HG03175 (cell line): Measurements from ENCODE around the gene COLEC11.
"Not testable (repeated sequence)": the region's sequence is repeated elsewhere in the genome, so short reads cannot be mapped to it uniquely, and the experiment has no call there.

Source experiments
- ATAC-seq: cut with Tn5 transposase; IDR thresholded peaks from one replicate; pipeline ENCODE4 v1.9.1; 2021; ENCODE audit warnings: mild to moderate bottlenecking, moderate library complexity; ENCODE audit not compliant: unreplicated experiment

COLEC11 gene

GRCh38 chr2:3594493-3595281, at the start of gene COLEC11:
COLEC11 (plus strand) TSS chr2:3595112; CDS start chr2:3604341, 9,229 bp downstream.
- ATAC-seq = no peak

GRCh38 chr2:3545788-3546478, 49.0 kb upstream of the COLEC11 start:
- ATAC-seq = no peak

GRCh38 chr2:3547915-3548314, 47.0 kb upstream of the COLEC11 start:
- no peak for ATAC-seq

GRCh38 chr2:3553946-3554345, 41.0 kb upstream of the COLEC11 start:
- ATAC-seq = no peak

GRCh38 chr2:3557639-3558204, 37.2 kb upstream of the COLEC11 start:
- peak; percentile 30 for ATAC-seq

- ATAC-seq = peak; percentile 94
Observed at GRCh38 chr2:3558205-3559014, 36.5 kb upstream of the COLEC11 start, which contains the start of gene RNASEH1. RNASEH1 (minus strand) TSS chr2:3558333; CDS start chr2:3558260, 73 bp downstream.

- ATAC-seq = peak; percentile 47
Observed at GRCh38 chr2:3563521-3563976, 31.4 kb upstream of the COLEC11 start.

GRCh38 chr2:3565117-3565516, 29.8 kb upstream of the COLEC11 start:
- ATAC-seq = no peak

- ATAC-seq = no peak
Observed at GRCh38 chr2:3566806-3567205, 28.1 kb upstream of the COLEC11 start.

- ATAC-seq = not testable (repeated sequence)
Observed at GRCh38 chr2:3569656-3570055, 25.3 kb upstream of the COLEC11 start.

- no peak for ATAC-seq
Observed at GRCh38 chr2:3571284-3571683, 23.6 kb upstream of the COLEC11 start.

- no peak for ATAC-seq
Observed at GRCh38 chr2:3572620-3573019, 22.3 kb upstream of the COLEC11 start.

- no peak for ATAC-seq
Observed at GRCh38 chr2:3574155-3574554, 20.8 kb upstream of the COLEC11 start.

GRCh38 chr2:3575534-3576262, 19.2 kb upstream of the COLEC11 start:
- ATAC-seq = peak; percentile 27

GRCh38 chr2:3576263-3576630, 18.7 kb upstream of the COLEC11 start:
- not testable (repeated sequence) for ATAC-seq

GRCh38 chr2:3578987-3579386, 15.9 kb upstream of the COLEC11 start:
- ATAC-seq = no peak

GRCh38 chr2:3580449-3580848, 14.5 kb upstream of the COLEC11 start:
- no peak for ATAC-seq

GRCh38 chr2:3581367-3582262, 13.3 kb upstream of the COLEC11 start:
- ATAC-seq = no peak

- no peak for ATAC-seq
Observed at GRCh38 chr2:3584076-3584475, 10.8 kb upstream of the COLEC11 start.
